ENCODE data around the gene MEIOSIN.

DNA sequence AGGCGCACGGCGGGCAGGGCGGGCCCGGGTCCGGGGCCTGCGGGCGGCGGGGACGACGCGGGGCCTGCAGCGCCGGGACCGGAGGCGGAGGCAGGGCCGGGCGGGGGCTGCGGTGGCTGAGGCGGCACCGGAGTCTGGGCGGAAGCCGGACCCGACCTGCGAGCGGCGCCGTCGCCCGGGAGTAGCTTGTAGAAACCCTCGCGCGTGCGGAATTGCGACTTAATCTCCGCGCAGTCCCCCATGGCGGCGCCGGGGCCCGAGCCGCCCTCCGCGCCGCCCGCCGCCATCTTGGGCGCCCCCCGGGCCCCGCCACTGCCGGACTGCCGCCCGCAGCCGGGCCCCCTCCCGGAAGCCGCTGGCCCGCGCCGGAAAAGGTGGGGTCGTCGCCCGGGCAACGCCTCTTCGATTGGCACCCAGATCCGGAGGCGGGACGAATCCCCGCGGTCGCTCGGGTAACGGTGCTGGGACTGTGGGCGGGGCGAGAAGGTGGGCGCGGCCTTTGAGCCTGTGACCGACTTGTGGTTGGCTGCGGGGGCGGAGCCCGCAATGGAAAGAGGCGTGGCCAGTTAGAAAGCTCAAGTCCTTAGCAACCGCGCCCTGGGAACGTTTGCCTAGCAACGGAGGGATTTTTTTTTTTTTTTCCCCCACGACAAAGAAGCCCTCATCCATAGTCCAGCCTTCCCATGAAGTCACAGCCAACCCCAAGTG lies 59.4 kb downstream of the MEIOSIN start, which contains the start of gene DMWD:
- TF ChIP-seq, protein P1, sequence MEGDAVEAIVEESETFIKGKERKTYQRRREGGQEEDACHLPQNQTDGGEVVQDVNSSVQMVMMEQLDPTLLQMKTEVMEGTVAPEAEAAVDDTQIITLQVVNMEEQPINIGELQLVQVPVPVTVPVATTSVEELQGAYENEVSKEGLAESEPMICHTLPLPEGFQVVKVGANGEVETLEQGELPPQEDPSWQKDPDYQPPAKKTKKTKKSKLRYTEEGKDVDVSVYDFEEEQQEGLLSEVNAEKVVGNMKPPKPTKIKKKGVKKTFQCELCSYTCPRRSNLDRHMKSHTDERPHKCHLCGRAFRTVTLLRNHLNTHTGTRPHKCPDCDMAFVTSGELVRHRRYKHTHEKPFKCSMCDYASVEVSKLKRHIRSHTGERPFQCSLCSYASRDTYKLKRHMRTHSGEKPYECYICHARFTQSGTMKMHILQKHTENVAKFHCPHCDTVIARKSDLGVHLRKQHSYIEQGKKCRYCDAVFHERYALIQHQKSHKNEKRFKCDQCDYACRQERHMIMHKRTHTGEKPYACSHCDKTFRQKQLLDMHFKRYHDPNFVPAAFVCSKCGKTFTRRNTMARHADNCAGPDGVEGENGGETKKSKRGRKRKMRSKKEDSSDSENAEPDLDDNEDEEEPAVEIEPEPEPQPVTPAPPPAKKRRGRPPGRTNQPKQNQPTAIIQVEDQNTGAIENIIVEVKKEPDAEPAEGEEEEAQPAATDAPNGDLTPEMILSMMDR (conservative IDR thresholded peaks at IDR 0.05; ENCODE audit: low read depth, low read length): no peak
- TF ChIP-seq EZH2 (IDR thresholded peaks at IDR 0.05; ENCODE audit: borderline replicate concordance, low read depth, low read length, poor library complexity, severe bottlenecking): no peak

Measured in A673 (cell line).